ENCODE results near the gene ZDHHC19. TPM values are rescaled to one million over a fixed set of nuclear protein-coding genes. Genes with fewer than 3 reads are reported as not detected.

The ZDHHC19 gene
- total and polyA plus RNA-seq, 9 donors, result 0.24 to 0.32 TPM; not detected in 7

- Histone ChIP-seq H3K36me3 (ENCODE audit: control insufficient read depth, insufficient read depth, low read length) (no peaks in the 10 kb centered on the region), H3K9me3 (replicated peaks; ENCODE audit: control insufficient read depth, low read depth, low read length) (no peaks in the 10 kb centered on the region), H3K27me3 (ENCODE audit: control insufficient read depth, insufficient read depth, low read length) (peaks cover 3% of the 10 kb centered on the region), H3K27ac (ENCODE audit: low read length) (no peak overlapping the region), H3K4me1 (ENCODE audit: control insufficient read depth, insufficient read depth, low read length) (peaks cover 15% of the 10 kb centered on the region), H3K4me3 (ENCODE audit: low read length) (no peak overlapping the region)
- no peak for DNase-seq
- 91% methylated on average over 7 of the region's 10 CpGs for WGBS (ENCODE audit: insufficient coverage)
Measured at GRCh38 chr3:196225086-196225485, 13.9 kb upstream of the ZDHHC19 start.

DNA sequence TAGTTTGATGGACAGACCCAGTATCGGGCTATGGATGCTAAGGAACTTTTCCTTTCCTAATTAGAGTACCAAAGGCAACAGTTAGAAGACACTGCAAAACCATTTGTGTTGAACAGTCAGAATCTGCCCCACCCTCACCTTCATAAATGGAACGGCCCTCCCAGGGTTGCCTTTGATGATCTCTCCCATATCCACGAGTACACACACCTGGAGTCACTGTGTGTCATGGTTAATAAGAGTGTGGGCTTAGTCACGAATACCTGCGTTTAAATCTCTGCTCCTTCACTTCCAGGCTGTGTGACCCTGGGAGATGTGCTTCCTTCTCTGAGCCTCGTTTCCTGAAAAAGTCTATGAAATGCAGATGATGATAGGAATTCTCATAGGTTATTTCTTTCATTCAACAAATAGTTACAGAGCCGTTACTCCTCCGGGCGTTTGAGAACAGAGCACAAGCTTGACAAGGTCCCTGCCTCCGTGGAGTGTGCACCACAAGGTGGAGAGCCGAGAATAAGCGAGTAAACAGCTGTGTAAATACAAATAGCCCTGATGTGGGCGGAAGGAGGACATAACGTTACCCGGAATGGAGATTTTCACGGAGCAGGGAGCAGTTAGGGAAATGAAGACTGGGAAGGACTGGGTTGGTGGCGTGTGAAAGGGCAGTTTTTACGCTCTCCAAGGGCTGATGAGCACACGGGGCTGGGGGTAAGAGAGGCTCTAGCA is 11.8 kb upstream of the ZDHHC19 start:
- peaks cover 26% of the 10 kb centered on the region for H3K4me1 ChIP-seq (ENCODE audit: control insufficient read depth, insufficient read depth, low read length)
- no peaks in the 10 kb centered on the region for H3K9me3 ChIP-seq (replicated peaks; ENCODE audit: control insufficient read depth, low read depth, low read length)
- H3K27ac ChIP-seq (ENCODE audit: low read length), result no peak overlapping the region
- no peak overlapping the region for H3K4me3 ChIP-seq (ENCODE audit: low read length)
- H3K27me3 ChIP-seq (ENCODE audit: control insufficient read depth, insufficient read depth, low read length), result peaks cover 4% of the 10 kb centered on the region
- no peak for DNase-seq
- 37% methylated on average over 8 of the region's 19 CpGs for WGBS (ENCODE audit: insufficient coverage)
- no peaks in the 10 kb centered on the region for H3K36me3 ChIP-seq (ENCODE audit: control insufficient read depth, insufficient read depth, low read length)

DNA sequence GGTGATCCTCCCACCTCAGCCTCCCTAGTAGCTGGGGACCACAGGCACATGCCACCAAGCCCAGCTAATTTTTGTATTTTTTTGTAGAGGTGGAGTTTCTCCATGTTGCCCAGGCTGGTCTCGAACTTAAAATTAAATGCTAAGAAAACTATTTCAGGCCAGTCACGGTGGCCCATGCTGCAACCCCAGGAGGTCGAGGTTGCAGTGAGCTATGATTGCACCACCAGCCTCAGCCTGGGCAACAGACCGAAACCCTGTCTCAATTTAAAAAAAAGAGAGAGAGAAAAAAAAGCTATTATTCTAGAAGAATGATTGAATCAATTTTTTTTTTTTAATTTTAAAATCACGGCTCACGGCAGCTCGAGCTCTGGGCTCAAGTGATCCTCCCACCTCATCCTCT is 9.8 kb upstream of the ZDHHC19 start:
- H3K4me1 ChIP-seq (ENCODE audit: control insufficient read depth, insufficient read depth, low read length), result peaks cover 25% of the 10 kb centered on the region
- 89% methylated on average over 6 of the region's 7 CpGs for WGBS (ENCODE audit: insufficient coverage)
- no peaks in the 10 kb centered on the region for H3K9me3 ChIP-seq (replicated peaks; ENCODE audit: control insufficient read depth, low read depth, low read length)
- DNase-seq, result no peak
- peaks cover 18% of the 10 kb centered on the region for H3K27me3 ChIP-seq (ENCODE audit: control insufficient read depth, insufficient read depth, low read length)
- H3K4me3 ChIP-seq (ENCODE audit: low read length), result no peak overlapping the region
- H3K27ac ChIP-seq (ENCODE audit: low read length), result no peak overlapping the region
- H3K36me3 ChIP-seq (ENCODE audit: control insufficient read depth, insufficient read depth, low read length), result no peaks in the 10 kb centered on the region

DNA sequence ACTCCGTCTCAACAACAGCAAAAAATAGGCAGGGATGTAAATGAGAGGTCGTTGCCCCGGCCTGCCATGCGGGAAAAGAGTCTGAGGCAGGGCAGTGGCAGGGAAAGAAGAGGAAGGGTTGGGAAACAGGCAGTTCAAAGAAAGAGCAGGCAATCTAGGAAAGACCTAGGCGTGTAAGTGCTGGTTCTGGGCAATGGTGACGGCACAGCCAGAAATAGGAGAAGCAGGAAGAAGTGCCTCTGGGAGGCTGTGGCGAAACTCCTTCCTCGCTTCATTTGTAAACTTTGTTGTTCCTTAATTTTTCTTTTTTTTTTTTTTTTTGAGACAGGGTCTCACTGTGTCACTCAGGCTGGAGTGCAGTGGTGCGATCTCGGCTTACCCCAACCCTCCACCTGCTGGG is 9.4 kb upstream of the ZDHHC19 start:
- H3K4me3 ChIP-seq (ENCODE audit: low read length), result no peak overlapping the region
- H3K9me3 ChIP-seq (replicated peaks; ENCODE audit: control insufficient read depth, low read depth, low read length), result no peaks in the 10 kb centered on the region
- no peaks in the 10 kb centered on the region for H3K36me3 ChIP-seq (ENCODE audit: control insufficient read depth, insufficient read depth, low read length)
- peaks cover 25% of the 10 kb centered on the region for H3K4me1 ChIP-seq (ENCODE audit: control insufficient read depth, insufficient read depth, low read length)
- DNase-seq, result peak; percentile 58
- WGBS (ENCODE audit: insufficient coverage), result 78% methylated on average over 7 of the region's 10 CpGs
- H3K27ac ChIP-seq (ENCODE audit: low read length), result no peak overlapping the region
- H3K27me3 ChIP-seq (ENCODE audit: control insufficient read depth, insufficient read depth, low read length), result peaks cover 20% of the 10 kb centered on the region

DNA sequence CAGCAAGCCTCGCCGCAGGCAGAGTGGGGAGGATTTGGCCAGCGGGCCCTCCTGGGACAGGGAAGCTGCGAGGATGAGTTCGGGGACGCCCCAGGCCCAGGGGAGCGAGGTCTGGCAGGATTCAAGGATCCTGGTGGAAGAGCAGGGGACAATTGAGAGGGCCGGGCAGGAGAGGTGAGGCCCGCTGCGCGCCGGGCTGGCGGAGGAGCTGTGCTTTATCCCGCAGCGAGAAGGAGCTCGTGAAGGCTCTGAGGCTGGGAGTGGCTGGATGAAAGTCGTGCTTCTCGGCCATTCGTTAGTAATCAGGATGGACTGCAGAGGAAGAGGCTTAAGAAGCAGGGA is 8.7 kb upstream of the ZDHHC19 start:
- Histone ChIP-seq H3K4me3 (ENCODE audit: low read length) (no peak overlapping the region), H3K27me3 (ENCODE audit: control insufficient read depth, insufficient read depth, low read length) (peaks cover 26% of the 10 kb centered on the region), H3K4me1 (ENCODE audit: control insufficient read depth, insufficient read depth, low read length) (peaks cover 25% of the 10 kb centered on the region), H3K9me3 (replicated peaks; ENCODE audit: control insufficient read depth, low read depth, low read length) (no peaks in the 10 kb centered on the region), H3K27ac (ENCODE audit: low read length) (peak overlapping the region; percentile 81), H3K36me3 (ENCODE audit: control insufficient read depth, insufficient read depth, low read length) (no peaks in the 10 kb centered on the region)
- WGBS (ENCODE audit: insufficient coverage), result 68% methylated on average over 19 of the region's 19 CpGs
- no peak for DNase-seq

DNA sequence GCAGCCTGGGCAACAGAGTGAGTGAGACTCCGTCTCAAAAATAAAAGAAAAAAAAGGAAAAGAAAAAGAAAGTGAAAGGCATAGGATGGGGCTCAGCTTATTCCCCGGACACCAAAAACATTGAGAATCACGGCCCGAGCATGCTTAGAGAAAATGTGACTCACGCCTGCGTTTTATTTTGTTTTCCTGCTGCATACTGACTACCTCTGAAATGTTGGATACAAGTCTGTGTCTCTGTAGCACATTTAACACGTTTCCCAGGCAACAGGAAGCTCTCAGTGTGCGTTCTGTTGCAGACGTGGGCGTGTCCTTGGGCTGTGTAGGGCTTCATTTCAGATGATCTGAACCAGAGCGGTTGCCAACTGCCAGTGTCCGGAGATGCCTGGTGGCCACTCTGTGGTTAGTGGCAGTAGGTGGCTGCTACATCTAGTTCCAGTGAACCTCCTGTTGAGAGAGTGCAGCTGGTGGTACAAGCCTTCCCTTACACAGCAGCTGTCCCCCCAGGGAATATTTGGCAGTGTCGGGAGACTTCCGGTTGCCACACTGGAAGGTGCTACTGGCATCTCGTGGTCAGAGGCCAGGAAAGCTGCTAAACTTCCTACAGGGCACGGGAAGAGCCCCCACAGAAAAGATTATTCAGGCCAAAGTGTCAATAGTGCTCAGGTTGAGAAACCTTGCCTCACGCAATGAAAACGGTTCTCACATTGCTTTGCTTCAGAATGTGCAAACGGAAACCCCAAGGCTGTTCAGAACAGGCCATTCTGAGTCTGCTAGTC is 8.2 kb upstream of the ZDHHC19 start:
- Histone ChIP-seq H3K4me1 (ENCODE audit: control insufficient read depth, insufficient read depth, low read length) (peaks cover 25% of the 10 kb centered on the region), H3K4me3 (ENCODE audit: low read length) (no peak overlapping the region), H3K36me3 (ENCODE audit: control insufficient read depth, insufficient read depth, low read length) (no peaks in the 10 kb centered on the region), H3K9me3 (replicated peaks; ENCODE audit: control insufficient read depth, low read depth, low read length) (no peaks in the 10 kb centered on the region), H3K27ac (ENCODE audit: low read length) (peak overlapping the region; percentile 81), H3K27me3 (ENCODE audit: control insufficient read depth, insufficient read depth, low read length) (peaks cover 29% of the 10 kb centered on the region)
- peak; percentile 95 for DNase-seq
- 15% methylated on average over 14 of the region's 19 CpGs for WGBS (ENCODE audit: insufficient coverage)

- 95% methylated on average over 7 of the region's 13 CpGs for WGBS (ENCODE audit: insufficient coverage)
- no peak for DNase-seq
- H3K36me3 ChIP-seq (ENCODE audit: control insufficient read depth, insufficient read depth, low read length), result no peaks in the 10 kb centered on the region
- H3K27me3 ChIP-seq (ENCODE audit: control insufficient read depth, insufficient read depth, low read length), result peaks cover 29% of the 10 kb centered on the region
- no peak overlapping the region for H3K4me3 ChIP-seq (ENCODE audit: low read length)
- no peaks in the 10 kb centered on the region for H3K9me3 ChIP-seq (replicated peaks; ENCODE audit: control insufficient read depth, low read depth, low read length)
- peaks cover 23% of the 10 kb centered on the region for H3K4me1 ChIP-seq (ENCODE audit: control insufficient read depth, insufficient read depth, low read length)
- H3K27ac ChIP-seq (ENCODE audit: low read length), result no peak overlapping the region
Measured at GRCh38 chr3:196218155-196218712, 7.0 kb upstream of the ZDHHC19 start.

DNA sequence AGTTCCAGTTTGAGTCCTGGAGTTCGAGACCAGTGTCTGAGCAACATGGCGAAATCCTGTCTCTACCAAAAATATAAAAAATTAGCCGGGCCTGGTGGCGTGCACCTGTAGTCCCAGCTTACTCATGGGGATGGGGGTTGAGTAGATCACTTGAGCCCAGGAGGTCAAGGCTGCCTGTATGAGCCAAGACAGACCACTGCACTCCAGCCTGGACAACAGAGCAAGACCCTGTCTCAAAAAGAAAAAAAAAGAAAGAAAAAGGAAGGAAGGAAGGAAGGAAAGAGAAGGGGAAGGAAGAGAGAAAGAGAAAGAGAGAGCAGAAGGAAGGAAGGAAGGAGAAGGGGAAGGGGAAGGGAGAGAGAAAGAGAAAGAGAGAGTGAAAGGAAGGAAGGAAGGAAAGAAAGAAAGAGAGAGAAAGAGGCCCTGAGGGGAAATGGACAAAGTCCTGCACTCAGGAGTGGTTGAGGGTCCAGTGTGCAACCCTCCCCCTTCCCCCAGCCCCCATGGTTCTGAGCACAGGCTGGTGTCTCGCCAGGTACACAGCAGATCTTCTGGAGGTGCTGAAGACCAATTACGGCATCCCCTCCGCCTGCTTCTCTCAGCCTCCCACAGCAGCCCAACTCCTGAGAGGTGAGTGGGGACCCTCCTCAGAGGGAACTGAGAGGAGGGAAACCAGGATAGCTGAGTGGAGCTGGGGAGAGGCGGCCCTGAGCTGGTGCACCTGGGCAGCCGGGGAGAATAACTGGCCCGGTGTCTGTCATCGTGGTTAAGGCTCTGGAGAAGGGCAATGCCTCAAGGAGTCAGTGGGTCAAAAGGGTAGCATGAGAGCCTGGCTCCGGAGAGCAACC is 6.3 kb upstream of the ZDHHC19 start:
- Histone ChIP-seq H3K27me3 (ENCODE audit: control insufficient read depth, insufficient read depth, low read length) (peaks cover 29% of the 10 kb centered on the region), H3K36me3 (ENCODE audit: control insufficient read depth, insufficient read depth, low read length) (no peaks in the 10 kb centered on the region), H3K4me3 (ENCODE audit: low read length) (no peak overlapping the region), H3K9me3 (replicated peaks; ENCODE audit: control insufficient read depth, low read depth, low read length) (no peaks in the 10 kb centered on the region), H3K27ac (ENCODE audit: low read length) (no peak overlapping the region), H3K4me1 (ENCODE audit: control insufficient read depth, insufficient read depth, low read length) (peaks cover 22% of the 10 kb centered on the region)
- 89% methylated on average over 5 of the region's 12 CpGs for whole genome bisulfite sequencing (ENCODE audit: insufficient coverage)
- no peak for DNase-seq

DNA sequence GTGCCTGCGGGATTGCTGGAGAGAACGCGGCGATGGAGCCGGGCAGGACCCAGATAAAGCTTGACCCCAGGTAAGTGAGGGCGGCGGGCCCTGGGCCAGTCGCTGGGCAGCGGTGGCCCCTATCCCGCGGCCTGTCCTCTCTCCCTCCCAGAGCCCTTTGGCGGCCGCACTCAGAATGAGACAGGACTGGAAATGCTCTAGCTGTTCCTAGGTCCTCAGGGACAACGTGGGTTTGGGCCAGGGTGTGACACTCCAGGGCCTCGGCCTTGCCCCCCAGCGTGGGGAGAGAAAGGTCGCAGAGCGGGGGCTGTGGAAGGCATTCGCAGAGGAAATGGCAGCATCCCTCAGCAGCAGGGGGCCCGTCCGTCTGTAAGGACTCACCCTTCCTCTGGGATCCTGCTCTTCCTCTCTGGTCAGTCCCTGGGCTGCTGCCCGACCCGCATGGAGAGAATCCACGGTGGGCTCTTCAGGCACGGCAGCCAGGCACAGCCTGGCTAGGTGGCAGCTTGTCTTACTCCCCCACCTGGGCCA is 5.5 kb upstream of the ZDHHC19 start:
- peaks cover 29% of the 10 kb centered on the region for H3K27me3 ChIP-seq (ENCODE audit: control insufficient read depth, insufficient read depth, low read length)
- peaks cover 22% of the 10 kb centered on the region for H3K4me1 ChIP-seq (ENCODE audit: control insufficient read depth, insufficient read depth, low read length)
- no peaks in the 10 kb centered on the region for H3K36me3 ChIP-seq (ENCODE audit: control insufficient read depth, insufficient read depth, low read length)
- H3K9me3 ChIP-seq (replicated peaks; ENCODE audit: control insufficient read depth, low read depth, low read length), result no peaks in the 10 kb centered on the region
- WGBS (ENCODE audit: insufficient coverage), result 35% methylated on average over 21 of the region's 25 CpGs
- no peak overlapping the region for H3K4me3 ChIP-seq (ENCODE audit: low read length)
- H3K27ac ChIP-seq (ENCODE audit: low read length), result no peak overlapping the region
- DNase-seq, result no peak
